KMS-11 (cell line): ENCODE results near the gene GSC.

ENCODE experiments used
- H2AFZ ChIP-seq: fragments of 200-600 bp; sonication (generic); 2 replicates; pipeline ENCODE4 v1.6.1; 2016; ENCODE audit warnings: antibody characterized with exemption, mixed run types, low read depth
- H3K27ac ChIP-seq: fragments of 200-600 bp; sonication (generic); 2 replicates; pipeline ENCODE4 v1.6.1; 2016; ENCODE audit warnings: mild to moderate bottlenecking, mixed run types
- H3K27me3 ChIP-seq: fragments of 200-600 bp; sonication (generic); 2 replicates; pipeline ENCODE4 v1.6.1; 2017; ENCODE audit warnings: mild to moderate bottlenecking, low read depth, mixed run types, moderate library complexity; ENCODE audit not compliant: insufficient read depth
- H3K36me3 ChIP-seq: fragments of 200-600 bp; sonication (generic); 2 replicates; pipeline ENCODE4 v1.6.1; 2017; ENCODE audit warnings: mild to moderate bottlenecking, mixed run types; ENCODE audit not compliant: insufficient read depth
- H3K4me1 ChIP-seq: fragments of 200-600 bp; sonication (generic); 2 replicates; pipeline ENCODE4 v1.6.1; 2016; ENCODE audit warnings: mild to moderate bottlenecking, low read depth, mixed run types; ENCODE audit not compliant: poor library complexity, severe bottlenecking
- H3K4me2 ChIP-seq: fragments of 200-600 bp; sonication (generic); 2 replicates; pipeline ENCODE4 v1.7.0; 2016; ENCODE audit warnings: mild to moderate bottlenecking, mixed run types
- H3K4me3 ChIP-seq: fragments of 200-600 bp; sonication (generic); IDR thresholded peaks from 2 replicates; pipeline ENCODE4 v1.6.1; 2017; ENCODE audit warnings: low read depth, low read length, mixed read lengths; ENCODE audit not compliant: insufficient read depth
- H3K79me2 ChIP-seq: fragments of 200-600 bp; sonication (generic); 2 replicates; pipeline ENCODE4 v1.6.1; 2016; ENCODE audit warnings: low read depth, mixed run types; ENCODE audit not compliant: insufficient read depth
- H3K9ac ChIP-seq: fragments of 200-600 bp; sonication (generic); 2 replicates; pipeline ENCODE4 v1.6.1; 2016; ENCODE audit warnings: mild to moderate bottlenecking, mixed run types
- H4K20me1 ChIP-seq: fragments of 200-600 bp; sonication (generic); 2 replicates; pipeline ENCODE4 v1.6.1; 2016; ENCODE audit warnings: mild to moderate bottlenecking, mixed run types; ENCODE audit not compliant: insufficient read depth
- CTCF ChIP-seq: fragments of 200-600 bp; sonication (generic); conservative IDR thresholded peaks from 2 replicates; pipeline ENCODE4 v1.6.1; 2017; ENCODE audit warnings: low read depth, mild to moderate bottlenecking, antibody characterized with exemption, low read length, moderate library complexity, mixed read lengths

Gene GSC

GRCh38 chr14:94752591-94753436 is 17.1 kb downstream of the GSC start:
- H3K4me1 ChIP-seq: no peaks in the 10 kb centered on the region
- H3K4me2 ChIP-seq: no peak overlapping the region
- H3K27me3 ChIP-seq: no peaks in the 10 kb centered on the region
- no peaks in the 10 kb centered on the region for H4K20me1 ChIP-seq
- no peaks in the 10 kb centered on the region for H3K79me2 ChIP-seq
- H3K36me3 ChIP-seq: no peaks in the 10 kb centered on the region
- no peak overlapping the region for H3K27ac ChIP-seq
- H3K4me3 ChIP-seq: no peak overlapping the region
- H2AFZ ChIP-seq: no peak overlapping the region
- no peak for TF ChIP-seq CTCF
- no peak overlapping the region for H3K9ac ChIP-seq

GRCh38 chr14:94751956-94752355 is 18.0 kb downstream of the GSC start:
- H3K79me2 ChIP-seq: no peaks in the 10 kb centered on the region
- no peak for TF ChIP-seq CTCF
- no peak overlapping the region for H3K4me3 ChIP-seq
- no peak overlapping the region for H3K9ac ChIP-seq
- no peaks in the 10 kb centered on the region for H4K20me1 ChIP-seq
- H3K36me3 ChIP-seq: no peaks in the 10 kb centered on the region
- H3K4me2 ChIP-seq: no peak overlapping the region
- no peak overlapping the region for H3K27ac ChIP-seq
- H3K4me1 ChIP-seq: no peaks in the 10 kb centered on the region
- H2AFZ ChIP-seq: no peak overlapping the region
- H3K27me3 ChIP-seq: no peaks in the 10 kb centered on the region

- no peaks in the 10 kb centered on the region for H3K79me2 ChIP-seq
- H3K4me3 ChIP-seq: no peak overlapping the region
These were observed 18.6 kb downstream of the GSC start for GRCh38 chr14:94751321-94751720.

GRCh38 chr14:94750371-94750770 is 19.5 kb downstream of the GSC start:
- no peaks in the 10 kb centered on the region for H3K4me1 ChIP-seq
- H3K4me3 ChIP-seq: no peak overlapping the region
- TF ChIP-seq CTCF: no peak
- H3K79me2 ChIP-seq: no peaks in the 10 kb centered on the region
- H2AFZ ChIP-seq: no peak overlapping the region
- H3K9ac ChIP-seq: no peak overlapping the region
- H3K4me2 ChIP-seq: no peak overlapping the region
- no peaks in the 10 kb centered on the region for H3K27me3 ChIP-seq
- no peaks in the 10 kb centered on the region for H4K20me1 ChIP-seq
- H3K27ac ChIP-seq: no peak overlapping the region
- no peaks in the 10 kb centered on the region for H3K36me3 ChIP-seq

More at GRCh38 chr14:94751321-94751720, 18.6 kb downstream of the GSC start:
- no peak overlapping the region for H3K4me2 ChIP-seq
- no peaks in the 10 kb centered on the region for H3K27me3 ChIP-seq
- no peak for TF ChIP-seq CTCF
- H3K4me1 ChIP-seq: no peaks in the 10 kb centered on the region
- H4K20me1 ChIP-seq: no peaks in the 10 kb centered on the region
- H3K27ac ChIP-seq: no peak overlapping the region
- no peak overlapping the region for H3K9ac ChIP-seq
- no peaks in the 10 kb centered on the region for H3K36me3 ChIP-seq
- no peak overlapping the region for H2AFZ ChIP-seq
